Measurements from ENCODE around the gene MYLK3.

MYLK3 gene

GRCh38 chr16:46757339-46758050, 9.4 kb upstream of the MYLK3 start:
- DNase-seq, result no peak

GRCh38 chr16:46756772-46757171, 8.6 kb upstream of the MYLK3 start:
- no peak for DNase-seq

GRCh38 chr16:46753015-46753414, 4.9 kb upstream of the MYLK3 start:
- DNase-seq, result no peak

- DNase-seq, result no peak
These were observed 3.2 kb upstream of the MYLK3 start for GRCh38 chr16:46751381-46751780.

GRCh38 chr16:46748775-46749705, 896 bp upstream of the MYLK3 start:
- no peak for DNase-seq

- DNase-seq, result no peak
These were observed 1.0 kb downstream of the MYLK3 start for GRCh38 chr16:46746821-46747776.

- DNase-seq, result no peak
These were observed 2.5 kb downstream of the MYLK3 start for GRCh38 chr16:46745617-46746016.

GRCh38 chr16:46743232-46743719, 4.9 kb downstream of the MYLK3 start:
- DNase-seq, result peak; percentile 60

- DNase-seq, result no peak
These were observed 8.2 kb downstream of the MYLK3 start for GRCh38 chr16:46739934-46740333.

GRCh38 chr16:46737621-46738214, 10.4 kb downstream of the MYLK3 start:
- no peak for DNase-seq

- no peak for DNase-seq
These were observed 11.4 kb downstream of the MYLK3 start for GRCh38 chr16:46736695-46737094.

GRCh38 chr16:46733319-46733830, 14.8 kb downstream of the MYLK3 start:
- DNase-seq, result no peak

- DNase-seq, result no peak
These were observed 15.6 kb downstream of the MYLK3 start for GRCh38 chr16:46732561-46732960.

GRCh38 chr16:46731691-46732555, 16.2 kb downstream of the MYLK3 start:
- no peak for DNase-seq

GRCh38 chr16:46730801-46731690, 17.1 kb downstream of the MYLK3 start:
- DNase-seq, result no peak

- no peak for DNase-seq
These were observed 18.0 kb downstream of the MYLK3 start for GRCh38 chr16:46730126-46730525.

- DNase-seq, result no peak
These were observed 18.7 kb downstream of the MYLK3 start for GRCh38 chr16:46729326-46729995.

- DNase-seq, result no peak
These were observed 19.3 kb downstream of the MYLK3 start for GRCh38 chr16:46728806-46729205.

- no peak for DNase-seq
These were observed 20.5 kb downstream of the MYLK3 start for GRCh38 chr16:46727630-46728029.

Data from fibroblast of upper back skin (primary cell).